HepG2 (cell line): ENCODE data around the gene NACC2. TPM values are rescaled to one million over a fixed set of nuclear protein-coding genes. Genes with fewer than 3 reads are reported as not detected.

Experiments
- ARNT2 ChIP-seq: sonication (generic); formaldehyde crosslinking; IDR thresholded peaks from 2 replicates; pipeline ENCODE4 v1.8.0; 2022; ENCODE audit warnings: mild to moderate bottlenecking, low read depth, missing genetic modification reagents, moderate library complexity
- GATAD1 ChIP-seq: IDR thresholded peaks from 2 replicates; pipeline ENCODE4 v1.6.1; 2016; ENCODE audit warnings: missing genetic modification reagents, missing compliant biosample characterization
- GTF3A ChIP-seq: sonication (generic); formaldehyde crosslinking; conservative IDR thresholded peaks from 2 replicates; pipeline ENCODE4 v1.4.0; 2020; ENCODE audit warnings: mild to moderate bottlenecking, missing genetic modification reagents
- MIXL1 ChIP-seq: IDR thresholded peaks from 2 replicates; pipeline ENCODE4 v1.6.1; 2016
- RAD51 ChIP-seq: fragments of 450-650 bp; IDR thresholded peaks from 2 replicates; pipeline ENCODE4 v1.6.1; 2016; ENCODE audit warnings: borderline replicate concordance
- RORA ChIP-seq: sonication (generic); formaldehyde crosslinking; IDR thresholded peaks from 2 replicates; pipeline ENCODE4 v1.5.0; 2020; ENCODE audit warnings: mild to moderate bottlenecking, missing genetic modification reagents, moderate library complexity
- SP4 ChIP-seq: sonication (generic); formaldehyde crosslinking; IDR thresholded peaks from 2 replicates; pipeline ENCODE4 v1.8.1; 2023; ENCODE audit warnings: mild to moderate bottlenecking, missing genetic modification reagents
- STAT5B ChIP-seq: sonication (generic); formaldehyde crosslinking; IDR thresholded peaks from 2 replicates; pipeline ENCODE4 v1.4.0; 2020; ENCODE audit warnings: missing genetic modification reagents
- TSC22D2 ChIP-seq: sonication (generic); formaldehyde crosslinking; IDR thresholded peaks from 2 replicates; pipeline ENCODE4 v1.5.1; 2020; ENCODE audit warnings: missing genetic modification reagents, mild to moderate bottlenecking, borderline replicate concordance
- ZBTB10 ChIP-seq: sonication (generic); formaldehyde crosslinking; IDR thresholded peaks from 2 replicates; pipeline ENCODE4 v1.4.0; 2020; ENCODE audit warnings: missing genetic modification reagents, borderline replicate concordance
- ZFP1 ChIP-seq: IDR thresholded peaks from 2 replicates; pipeline ENCODE4 v1.6.1; 2016
- ZIK1 ChIP-seq: sonication (generic); formaldehyde crosslinking; IDR thresholded peaks from 2 replicates; pipeline ENCODE4 v1.5.0; 2020; ENCODE audit warnings: mild to moderate bottlenecking, low read depth, missing genetic modification reagents, borderline replicate concordance
- ZNF18 ChIP-seq: sonication (generic); formaldehyde crosslinking; IDR thresholded peaks from 2 replicates; pipeline ENCODE4 v1.8.0; 2022; ENCODE audit warnings: mild to moderate bottlenecking, missing genetic modification reagents; ENCODE audit not compliant: insufficient replicate concordance
- ZNF205 ChIP-seq: IDR thresholded peaks from 2 replicates; pipeline ENCODE4 v1.6.1; 2018; ENCODE audit warnings: missing biosample characterization, missing genetic modification reagents
- ZNF354B ChIP-seq: sonication (generic); formaldehyde crosslinking; IDR thresholded peaks from 2 replicates; pipeline ENCODE4 v1.8.0; 2022; ENCODE audit warnings: mild to moderate bottlenecking, missing genetic modification reagents
- ZNF629 ChIP-seq: sonication (generic); formaldehyde crosslinking; conservative IDR thresholded peaks from 2 replicates; pipeline ENCODE4 v1.5.0; 2020; ENCODE audit warnings: missing genetic modification reagents
- ZNF746 ChIP-seq: sonication (generic); formaldehyde crosslinking; IDR thresholded peaks from 2 replicates; pipeline ENCODE4 v1.8.0; 2022; ENCODE audit warnings: mild to moderate bottlenecking, missing genetic modification reagents
- ZNF788 ChIP-seq: sonication (generic); formaldehyde crosslinking; IDR thresholded peaks from 2 replicates; pipeline ENCODE4 v1.5.0; 2020; ENCODE audit warnings: mild to moderate bottlenecking, missing genetic modification reagents, borderline replicate concordance
- polyA plus RNA-seq, 8 experiments: library from polyadenylated mRNA; depleted of rRNA in 3 of 8; stranded (reverse) in 7 of 8; unstranded in 1 of 8; fragments of >200 nt; fragmentation: Illumina TruSeq in 4 of 8; extraction: Trizol in 4 of 8; gene quantifications; 2 replicates each; pipeline versions ENCODE4 v1.2.1 to v1.2.3, GENCODE V29; 2011 to 2016; ENCODE audit warnings: low read depth in 4 of 8, missing spikeins in 1 of 8, mixed read lengths in 1 of 8; ENCODE audit not compliant: insufficient read depth in 1 of 8
- total RNA-seq, 5 experiments: library from RNA; depleted of rRNA; stranded (reverse); fragments of >200 nt; fragmentation: Illumina TruSeq; extraction: Trizol; gene quantifications; 2 replicates each; pipeline ENCODE4 v1.2.3, GENCODE V29; 2016; ENCODE audit warnings: low read depth in 1 of 5
- TF ChIP-seq, protein P1 (sequence below): sonication (generic); formaldehyde crosslinking; IDR thresholded peaks from 2 replicates; pipeline ENCODE4 v1.5.0; 2020; ENCODE audit warnings: mild to moderate bottlenecking, missing genetic modification reagents, borderline replicate concordance

NACC2 gene
- total and polyA plus RNA-seq, 2 of the 13 experiments (the other 11 are each of a cell fraction or from before 2014, with no cell fraction given), result 5.9 to 12.3 TPM

DNA sequence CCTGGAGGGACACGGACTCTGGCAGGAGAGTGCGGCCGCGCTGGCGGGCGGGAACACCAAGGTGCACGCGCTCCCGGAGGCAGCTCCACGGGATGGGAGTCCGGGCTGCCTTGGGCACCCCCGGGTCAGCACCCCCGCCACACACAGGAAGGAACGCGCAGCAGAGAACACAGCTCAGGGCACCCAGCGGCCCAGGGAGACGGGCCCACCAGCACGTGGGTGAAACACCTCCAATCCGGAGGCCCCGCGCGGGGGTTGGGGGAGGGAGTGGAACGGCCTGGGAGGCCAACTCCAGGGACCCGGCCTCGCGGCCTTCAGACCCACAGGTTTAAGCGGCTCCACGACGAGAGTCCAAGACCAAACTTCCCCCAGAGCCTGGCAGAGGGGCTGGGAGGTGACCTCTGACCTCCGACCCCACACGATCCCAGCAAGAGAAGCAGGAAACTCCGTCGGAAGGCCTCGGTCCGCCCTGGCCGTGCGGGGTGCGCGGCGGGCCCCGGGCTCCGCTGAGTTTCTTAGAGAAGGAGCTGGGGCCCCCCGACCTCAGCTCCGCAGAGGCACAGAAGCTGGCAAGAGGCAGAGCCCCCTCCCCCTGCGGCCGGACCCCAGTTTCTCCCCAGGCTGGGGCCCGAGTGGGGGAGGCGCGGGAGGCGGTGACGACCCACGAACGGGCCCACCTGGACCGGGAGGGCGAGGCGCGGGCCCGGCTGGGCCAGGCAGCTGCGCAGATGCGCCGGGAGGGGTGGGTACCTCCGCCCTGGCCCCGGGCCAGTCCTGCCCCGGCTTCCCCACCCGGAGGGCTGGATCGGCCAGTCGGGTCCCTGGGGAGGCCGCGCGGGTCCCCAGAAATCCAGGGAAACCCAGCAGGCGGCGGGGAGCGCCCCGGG lies 851 bp downstream of the NACC2 start (continued):
- TF ChIP-seq, protein P1, sequence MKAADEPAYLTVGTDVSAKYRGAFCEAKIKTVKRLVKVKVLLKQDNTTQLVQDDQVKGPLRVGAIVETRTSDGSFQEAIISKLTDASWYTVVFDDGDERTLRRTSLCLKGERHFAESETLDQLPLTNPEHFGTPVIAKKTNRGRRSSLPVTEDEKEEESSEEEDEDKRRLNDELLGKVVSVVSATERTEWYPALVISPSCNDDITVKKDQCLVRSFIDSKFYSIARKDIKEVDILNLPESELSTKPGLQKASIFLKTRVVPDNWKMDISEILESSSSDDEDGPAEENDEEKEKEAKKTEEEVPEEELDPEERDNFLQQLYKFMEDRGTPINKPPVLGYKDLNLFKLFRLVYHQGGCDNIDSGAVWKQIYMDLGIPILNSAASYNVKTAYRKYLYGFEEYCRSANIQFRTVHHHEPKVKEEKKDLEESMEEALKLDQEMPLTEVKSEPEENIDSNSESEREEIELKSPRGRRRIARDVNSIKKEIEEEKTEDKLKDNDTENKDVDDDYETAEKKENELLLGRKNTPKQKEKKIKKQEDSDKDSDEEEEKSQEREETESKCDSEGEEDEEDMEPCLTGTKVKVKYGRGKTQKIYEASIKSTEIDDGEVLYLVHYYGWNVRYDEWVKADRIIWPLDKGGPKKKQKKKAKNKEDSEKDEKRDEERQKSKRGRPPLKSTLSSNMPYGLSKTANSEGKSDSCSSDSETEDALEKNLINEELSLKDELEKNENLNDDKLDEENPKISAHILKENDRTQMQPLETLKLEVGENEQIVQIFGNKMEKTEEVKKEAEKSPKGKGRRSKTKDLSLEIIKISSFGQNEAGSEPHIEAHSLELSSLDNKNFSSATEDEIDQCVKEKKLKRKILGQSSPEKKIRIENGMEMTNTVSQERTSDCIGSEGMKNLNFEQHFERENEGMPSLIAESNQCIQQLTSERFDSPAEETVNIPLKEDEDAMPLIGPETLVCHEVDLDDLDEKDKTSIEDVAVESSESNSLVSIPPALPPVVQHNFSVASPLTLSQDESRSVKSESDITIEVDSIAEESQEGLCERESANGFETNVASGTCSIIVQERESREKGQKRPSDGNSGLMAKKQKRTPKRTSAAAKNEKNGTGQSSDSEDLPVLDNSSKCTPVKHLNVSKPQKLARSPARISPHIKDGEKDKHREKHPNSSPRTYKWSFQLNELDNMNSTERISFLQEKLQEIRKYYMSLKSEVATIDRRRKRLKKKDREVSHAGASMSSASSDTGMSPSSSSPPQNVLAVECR (CRISPR knock-in tag), result peak; percentile 3; the same call in 1 of the 2 replicates
- TF ChIP-seq ARNT2 (CRISPR knock-in tag) (no peak), ZBTB10 (CRISPR knock-in tag) (no peak), SP4 (CRISPR knock-in tag) (peak; percentile 61; the same call in 1 of the 2 replicates), ZNF18 (CRISPR knock-in tag) (no peak), ZNF788 (CRISPR knock-in tag) (0 out of 2 replicates have a peak, but pooled peaks have one; percentile 22), RORA (CRISPR knock-in tag) (no peak), TSC22D2 (CRISPR knock-in tag) (no peak), ZNF205 (CRISPR knock-in tag) (peak; percentile 69), ZNF354B (peak; percentile 68; the same call in 1 of the 2 replicates), GTF3A (CRISPR knock-in tag) (no peak), ZNF746 (CRISPR knock-in tag) (peak; percentile 64; the same call in 1 of the 2 replicates), GATAD1 (no peak), RAD51 (no peak), ZIK1 (CRISPR knock-in tag) (no peak), STAT5B (CRISPR knock-in tag) (no peak), MIXL1 (CRISPR knock-in tag) (no peak), ZNF629 (CRISPR knock-in tag) (no peak), ZFP1 (no peak)
